Neural cell (in vitro differentiated cells): ENCODE measurements around the gene FSIP1. TPM values are rescaled to one million over a fixed set of nuclear protein-coding genes. Genes with fewer than 3 reads are reported as not detected.

Experiments used
- H2AFZ ChIP-seq: fragments of 200-600, 300-800 bp; sonication (generic), shearing (Covaris generic); 2 replicates; pipeline ENCODE4 v1.6.0; 2014; ENCODE audit warnings: low read depth, mild to moderate bottlenecking, antibody characterized with exemption, low read length, moderate library complexity
- H3F3A ChIP-seq: fragments of 200-600 bp; shearing (Covaris generic); 2 replicates; pipeline ENCODE4 v1.6.1; 2016; ENCODE audit warnings: mild to moderate bottlenecking, moderate library complexity, mixed read lengths, antibody characterized with exemption, low read length; ENCODE audit not compliant: insufficient read depth, poor library complexity, severe bottlenecking
- H3K27ac ChIP-seq: fragments of 200-600, 300-800 bp; sonication (generic), shearing (Covaris generic); 2 replicates; pipeline ENCODE4 v1.5.1; 2014; ENCODE audit warnings: mild to moderate bottlenecking, low read length, moderate library complexity
- H3K27me3 ChIP-seq: fragments of 300-800, 200-600 bp; sonication (generic), shearing (Covaris generic); 2 replicates; pipeline ENCODE4 v1.6.0; 2014; ENCODE audit warnings: mild to moderate bottlenecking, low read depth, low read length, moderate library complexity; ENCODE audit not compliant: insufficient read depth
- H3K36me3 ChIP-seq: fragments of 300-800, 200-600 bp; sonication (generic), shearing (Covaris generic); 2 replicates; pipeline ENCODE4 v1.5.1; 2014; ENCODE audit warnings: mild to moderate bottlenecking, antibody characterized with exemption, low read length, moderate library complexity; ENCODE audit not compliant: insufficient read depth
- H3K4me2 ChIP-seq: fragments of 300-800, 200-600 bp; sonication (generic), shearing (Covaris generic); 2 replicates; pipeline ENCODE4 v1.6.0; 2014; ENCODE audit warnings: mild to moderate bottlenecking, low read length
- H3K4me3 ChIP-seq: fragments of 300-800, 200-600 bp; sonication (generic), shearing (Covaris generic); 2 replicates; pipeline ENCODE4 v1.5.1; 2014; ENCODE audit warnings: mild to moderate bottlenecking, low read length, moderate library complexity
- H3K79me2 ChIP-seq: fragments of 200-600 bp; shearing (Covaris generic); replicated peaks from 2 replicates; pipeline ENCODE4 v1.6.0; 2014; ENCODE audit warnings: mild to moderate bottlenecking, low read length, moderate library complexity; ENCODE audit not compliant: insufficient read depth
- H3K9ac ChIP-seq: fragments of 300-800, 200-600 bp; sonication (generic), shearing (Covaris generic); 2 replicates; pipeline ENCODE4 v1.6.1; 2016; ENCODE audit warnings: mild to moderate bottlenecking, low read length, mixed read lengths
- H3K9me2 ChIP-seq: fragments of 200-600 bp; shearing (Covaris generic); 2 replicates; pipeline ENCODE4 v1.6.1; 2016; ENCODE audit warnings: mild to moderate bottlenecking, low read length, mixed read lengths; ENCODE audit not compliant: insufficient read depth
- H3K9me3 ChIP-seq: fragments of 200-600, 300-800 bp; sonication (generic), shearing (Covaris generic); 2 replicates; pipeline ENCODE4 v1.6.1; 2016; ENCODE audit warnings: mild to moderate bottlenecking, mixed run types, low read length, moderate library complexity, mixed read lengths
- H4K20me1 ChIP-seq: fragments of 200-600 bp; shearing (Covaris generic); 2 replicates; pipeline ENCODE4 v1.6.1; 2016; ENCODE audit warnings: mild to moderate bottlenecking, mixed run types; ENCODE audit not compliant: insufficient read depth
- EP300 ChIP-seq: fragments of 450-650 bp; conservative IDR thresholded peaks from 2 replicates; pipeline ENCODE4 v1.6.1; 2014; ENCODE audit warnings: antibody characterized with exemption, mild to moderate bottlenecking, moderate library complexity; ENCODE audit not compliant: poor library complexity, severe bottlenecking
- EZH2 ChIP-seq: fragments of 200-600, 300-800 bp; shearing (Covaris generic), sonication (generic); IDR thresholded peaks from 2 replicates; pipeline ENCODE4 v1.6.1; 2014; ENCODE audit warnings: antibody characterized with exemption, low read length, borderline replicate concordance, mild to moderate bottlenecking; ENCODE audit not compliant: insufficient read depth, poor library complexity, severe bottlenecking
- MXI1 ChIP-seq: fragments of 450-650 bp; conservative IDR thresholded peaks from 2 replicates; pipeline ENCODE4 v1.6.1; 2014; ENCODE audit warnings: antibody characterized with exemption, mild to moderate bottlenecking; ENCODE audit not compliant: poor library complexity, severe bottlenecking
- POLR2AphosphoS5 ChIP-seq: IDR thresholded peaks from 2 replicates; pipeline ENCODE4 v1.6.1; 2012
- RAD21 ChIP-seq: fragments of 450-650 bp; conservative IDR thresholded peaks from 2 replicates; pipeline ENCODE4 v1.6.1; 2014; ENCODE audit warnings: antibody characterized with exemption, mild to moderate bottlenecking, moderate library complexity
- REST ChIP-seq: IDR thresholded peaks from 2 replicates; pipeline ENCODE4 v1.6.1; 2012; ENCODE audit warnings: borderline replicate concordance
- SMC3 ChIP-seq: fragments of 450-650 bp; conservative IDR thresholded peaks from 2 replicates; pipeline ENCODE4 v1.6.1; 2014; ENCODE audit warnings: antibody characterized with exemption, mild to moderate bottlenecking, moderate library complexity; ENCODE audit not compliant: poor library complexity
- TAF1 ChIP-seq: IDR thresholded peaks from 2 replicates; pipeline ENCODE4 v1.6.1; 2012; ENCODE audit warnings: low read depth
- polyA plus RNA-seq: library from polyadenylated mRNA; depleted of rRNA; stranded (reverse); fragments of >200 nt; gene quantifications from 2 replicates; pipeline ENCODE4 v1.2.3, GENCODE V29; 2014
- TF ChIP-seq, protein P1 (sequence below): fragments of 450-650 bp; IDR thresholded peaks from 2 replicates; pipeline ENCODE4 v1.5.1; 2014; ENCODE audit warnings: antibody characterized with exemption, mild to moderate bottlenecking, moderate library complexity; ENCODE audit not compliant: poor library complexity, severe bottlenecking

Gene FSIP1
- polyA plus RNA-seq, 1 donor from 2014 or later: 3.8 TPM

DNA sequence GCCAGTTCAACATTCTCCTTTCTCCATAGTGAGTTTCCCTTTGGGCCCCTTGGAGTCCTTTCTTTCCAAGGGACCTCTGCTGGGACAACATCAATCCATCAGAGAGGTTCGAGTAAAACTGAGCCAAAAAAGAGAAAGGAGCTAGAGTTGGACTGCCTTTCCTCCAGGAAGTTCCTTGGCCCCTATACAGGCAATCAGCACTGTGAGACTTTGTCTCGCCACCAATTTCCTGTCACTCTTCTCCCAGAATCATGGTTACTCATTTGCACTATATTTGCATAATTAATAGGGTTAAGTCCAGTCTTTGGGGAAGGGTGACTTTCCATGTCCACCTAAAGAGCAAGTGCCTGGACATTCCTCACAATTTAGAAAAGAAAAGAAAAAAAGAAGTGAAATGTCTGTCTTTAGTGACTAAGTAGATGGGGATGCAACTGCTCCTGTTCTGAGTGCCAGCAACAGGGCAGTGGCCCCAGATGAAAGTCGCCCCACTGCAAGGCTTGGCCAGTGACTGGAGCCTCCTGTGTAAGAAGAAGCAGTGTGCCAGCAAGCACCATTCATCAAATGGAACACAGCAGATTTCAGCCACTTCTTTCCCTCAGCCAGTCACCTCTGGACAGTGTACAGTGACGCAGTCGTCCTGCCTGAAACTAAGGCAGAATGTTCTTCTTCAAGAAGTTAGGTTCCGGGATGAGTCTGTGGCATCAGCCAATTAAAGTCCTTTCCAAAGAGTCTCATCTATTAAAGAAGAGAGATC is 91.6 kb downstream of the FSIP1 start:
- Histone ChIP-seq H3K9me3 (no peaks in the 10 kb centered on the region), H3K27me3 (no peaks in the 10 kb centered on the region), H3K9ac (no peak overlapping the region), H3K36me3 (no peaks in the 10 kb centered on the region), H3K4me2 (no peak overlapping the region), H3F3A (peaks cover 2% of the 10 kb centered on the region), H4K20me1 (no peaks in the 10 kb centered on the region), H3K27ac (no peak overlapping the region), H3K4me3 (no peak overlapping the region), H3K9me2 (no peaks in the 10 kb centered on the region), H3K79me2 (no peaks in the 10 kb centered on the region), H2AFZ (no peak overlapping the region)
- TF ChIP-seq RAD21 (no peak), REST (no peak), MXI1 (no peak), TAF1 (no peak), EZH2 (no peak), POLR2AphosphoS5 (no peak), EP300 (no peak), SMC3 (no peak)
- TF ChIP-seq, protein P1, sequence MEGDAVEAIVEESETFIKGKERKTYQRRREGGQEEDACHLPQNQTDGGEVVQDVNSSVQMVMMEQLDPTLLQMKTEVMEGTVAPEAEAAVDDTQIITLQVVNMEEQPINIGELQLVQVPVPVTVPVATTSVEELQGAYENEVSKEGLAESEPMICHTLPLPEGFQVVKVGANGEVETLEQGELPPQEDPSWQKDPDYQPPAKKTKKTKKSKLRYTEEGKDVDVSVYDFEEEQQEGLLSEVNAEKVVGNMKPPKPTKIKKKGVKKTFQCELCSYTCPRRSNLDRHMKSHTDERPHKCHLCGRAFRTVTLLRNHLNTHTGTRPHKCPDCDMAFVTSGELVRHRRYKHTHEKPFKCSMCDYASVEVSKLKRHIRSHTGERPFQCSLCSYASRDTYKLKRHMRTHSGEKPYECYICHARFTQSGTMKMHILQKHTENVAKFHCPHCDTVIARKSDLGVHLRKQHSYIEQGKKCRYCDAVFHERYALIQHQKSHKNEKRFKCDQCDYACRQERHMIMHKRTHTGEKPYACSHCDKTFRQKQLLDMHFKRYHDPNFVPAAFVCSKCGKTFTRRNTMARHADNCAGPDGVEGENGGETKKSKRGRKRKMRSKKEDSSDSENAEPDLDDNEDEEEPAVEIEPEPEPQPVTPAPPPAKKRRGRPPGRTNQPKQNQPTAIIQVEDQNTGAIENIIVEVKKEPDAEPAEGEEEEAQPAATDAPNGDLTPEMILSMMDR: no peak

- Histone ChIP-seq H4K20me1 (no peaks in the 10 kb centered on the region), H3K27ac (no peak overlapping the region), H3K27me3 (no peaks in the 10 kb centered on the region), H2AFZ (no peak overlapping the region), H3K9me3 (no peaks in the 10 kb centered on the region), H3K4me2 (no peak overlapping the region), H3K9ac (no peak overlapping the region), H3K9me2 (no peaks in the 10 kb centered on the region), H3K4me3 (no peak overlapping the region), H3K79me2 (no peaks in the 10 kb centered on the region), H3F3A (peaks cover 1% of the 10 kb centered on the region), H3K36me3 (no peaks in the 10 kb centered on the region)
- TF ChIP-seq REST: no peak
These were observed 94.7 kb downstream of the FSIP1 start for GRCh38 chr15:39687965-39688364.
